Lung (tissue), 12 donors: ENCODE results near the gene RAB3C. TPM values are rescaled to one million over a fixed set of nuclear protein-coding genes. Genes with fewer than 3 reads are reported as not detected.

Experiments used
- ATAC-seq: fragments of 200-7000 bp; cut with Tn5 transposase; one replicate; pipeline ENCODE4 v1.9.1; 2020; ENCODE audit warnings: moderate number of reproducible peaks; ENCODE audit not compliant: insufficient read depth, low FRiP score
- DNase-seq, 3 donors: peaks; one replicate each; pipeline ENCODE4 v3.0.0-alpha.2; 2013 to 2017
- H3K27ac ChIP-seq, 2 donors: one replicate each; pipeline ENCODE4 v1.5.1; 2013; ENCODE audit warnings: mild to moderate bottlenecking in 2 of 2, moderate library complexity in 2 of 2, control low read depth in 1 of 2, inconsistent platforms in 1 of 2, low read depth in 1 of 2, low read length in 1 of 2
- H3K27me3 ChIP-seq, 3 donors: one replicate each; pipeline ENCODE4 v1.5.1; 2013; ENCODE audit warnings: low read length in 2 of 3; ENCODE audit not compliant: control insufficient read depth in 3 of 3, insufficient read depth in 3 of 3
- H3K36me3 ChIP-seq, 4 donors: one replicate each; pipeline ENCODE4 v1.5.1; 2013; ENCODE audit warnings: low read length in 4 of 4, mild to moderate bottlenecking in 1 of 4, moderate library complexity in 1 of 4; ENCODE audit not compliant: control insufficient read depth in 4 of 4, insufficient read depth in 4 of 4
- H3K4me1 ChIP-seq, 5 donors: one replicate each; pipeline ENCODE4 v1.5.1; 2013; ENCODE audit warnings: low read length in 5 of 5, mild to moderate bottlenecking in 2 of 5, moderate library complexity in 1 of 5; ENCODE audit not compliant: control insufficient read depth in 5 of 5, insufficient read depth in 5 of 5
- H3K4me3 ChIP-seq: one replicate; pipeline ENCODE4 v1.5.1; 2013; ENCODE audit warnings: mild to moderate bottlenecking, control low read depth, moderate library complexity
- H3K9ac ChIP-seq, 2 donors: one replicate each; pipeline ENCODE4 v1.5.1; 2013; ENCODE audit warnings: low read length in 2 of 2, control low read depth in 1 of 2; ENCODE audit not compliant: insufficient read depth in 1 of 2
- H3K9me3 ChIP-seq, 4 donors: one replicate each; pipeline ENCODE4 v1.5.1; 2013; ENCODE audit warnings: low read length in 3 of 4, mild to moderate bottlenecking in 1 of 4, moderate library complexity in 1 of 4; ENCODE audit not compliant: control insufficient read depth in 4 of 4, insufficient read depth in 3 of 4
- CTCF ChIP-seq: IDR thresholded peaks from 2 replicates; pipeline ENCODE4 v1.5.1; 2012; ENCODE audit warnings: mild to moderate bottlenecking; ENCODE audit errors: control extremely low read depth, extremely low read depth
- WGBS, 2 donors: extraction: QIAGEN DNeasy Blood & Tissue Kit; methylation state at CpG; one replicate each; pipeline ENCODE4 v1.1.7; 2013; 5-methylcytosine and 5-hydroxymethylcytosine counted together
- polyA plus RNA-seq, 2 donors: library from polyadenylated mRNA; stranded (reverse); fragments of 200-250 nt; gene quantifications; one replicate each; pipeline ENCODE4 v1.2.1, GENCODE V29; 2013
- total RNA-seq, 2 donors: library from RNA; depleted of rRNA in 1 of 2; stranded (reverse); fragments of >200 nt in 1 of 2; gene quantifications; one replicate each; pipeline ENCODE4 v1.2.1, GENCODE V29; 2014 to 2021
- donor health status: control.
- donor health status: control.
- donor health status: Bipolar disorder and iron deficiency.
- donor health status: healthy.
- donor health status: DM: yes; HTN: yes; CAD: no.

Gene RAB3C
- total and polyA plus RNA-seq, 4 donors = 0.35 to 1.1 (median 0.86) TPM

DNA sequence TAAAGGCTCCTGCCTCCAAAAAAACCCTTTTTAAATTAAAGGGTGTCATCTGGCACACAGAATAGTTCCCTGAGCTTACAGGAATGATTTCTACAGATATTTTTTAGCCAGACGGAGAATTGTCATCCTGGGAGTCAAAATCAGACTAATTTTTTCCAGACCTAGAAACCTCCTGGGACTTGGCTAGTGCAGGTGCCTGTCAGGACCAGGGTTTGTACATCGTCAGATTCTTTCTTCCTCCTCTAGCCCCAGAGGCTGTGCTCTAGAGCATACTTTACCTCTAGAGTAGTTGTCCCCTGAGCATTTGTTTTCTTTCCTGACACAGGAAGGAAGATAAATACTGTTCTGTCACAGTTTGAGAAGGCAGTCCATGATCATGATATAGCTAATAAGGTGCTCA, 52.5 kb downstream of the RAB3C start:
- Histone ChIP-seq H3K4me1 (no peaks in the 10 kb centered on the region), H3K4me3 (no peak overlapping the region), H3K9ac (no peak overlapping the region), H3K27ac (no peak overlapping the region), H3K36me3 (no peaks in the 10 kb centered on the region), H3K9me3 (no peaks in the 10 kb centered on the region), H3K27me3 (no peaks in the 10 kb centered on the region)
- DNase-seq (no peak), ATAC-seq (no peak)
- WGBS, 2 donors = 81 to 90% methylated on average over 2 of the region's 2 CpGs
- no peak for TF ChIP-seq CTCF

DNA sequence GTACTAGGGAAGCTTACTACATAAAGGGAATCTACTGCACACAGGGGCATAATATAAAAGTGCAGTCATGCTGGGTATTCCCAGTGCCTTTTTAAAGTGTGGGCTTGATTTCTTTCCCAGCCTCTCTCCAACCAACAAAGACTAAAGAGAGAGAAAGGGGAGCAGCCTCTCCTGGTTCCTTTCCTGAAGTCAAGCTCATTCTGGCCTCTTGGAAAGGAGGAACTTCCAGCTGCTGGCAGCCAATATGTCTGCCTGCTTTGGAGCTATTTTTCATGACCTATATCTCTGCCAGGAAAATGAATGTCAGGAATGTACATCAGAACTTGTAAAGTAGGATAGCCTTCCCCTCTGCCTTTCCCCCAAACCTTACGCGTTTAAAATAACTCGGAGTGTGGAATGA, 57.1 kb downstream of the RAB3C start:
- no peaks in the 10 kb centered on the region for H3K27me3 ChIP-seq
- no peak overlapping the region for H3K4me3 ChIP-seq
- no peaks in the 10 kb centered on the region for H3K36me3 ChIP-seq
- H3K9me3 ChIP-seq = peaks cover 0 to 1% (median 0%) of the 10 kb centered on the region in 4 donors
- no peak overlapping the region for H3K9ac ChIP-seq
- WGBS, 2 donors = 70 to 87% methylated on average over 3 of the region's 3 CpGs
- H3K4me1 ChIP-seq = no peaks in the 10 kb centered on the region
- no peak for DNase-seq
- no peak overlapping the region for H3K27ac ChIP-seq
- ATAC-seq = no peak
- no peak for TF ChIP-seq CTCF

GRCh38 chr5:58641533-58641932, 58.7 kb downstream of the RAB3C start:
- Histone ChIP-seq H3K9ac (no peak overlapping the region), H3K27ac (no peak overlapping the region), H3K36me3 (no peaks in the 10 kb centered on the region), H3K4me3 (no peak overlapping the region), H3K27me3 (no peaks in the 10 kb centered on the region), H3K9me3 (peaks cover 0 to 1% (median 0%) of the 10 kb centered on the region in 4 donors), H3K4me1 (no peaks in the 10 kb centered on the region)
- ATAC-seq (no peak), DNase-seq (no peak)
- 95 to 97% methylated on average over 1 of the region's 1 CpG for WGBS, 2 donors
- TF ChIP-seq CTCF = no peak

- no peaks in the 10 kb centered on the region for H3K36me3 ChIP-seq
- no peak overlapping the region for H3K9ac ChIP-seq
- no peak for ATAC-seq
- H3K27me3 ChIP-seq = no peaks in the 10 kb centered on the region
- 79 to 86% methylated on average over 4 of the region's 4 CpGs for WGBS, 2 donors
- H3K4me1 ChIP-seq = peaks cover 0 to 30% (median 0%) of the 10 kb centered on the region in 5 donors
- no peak overlapping the region for H3K4me3 ChIP-seq
- peak in 2 of 3 donors; percentile 19 to 21 for DNase-seq
- H3K9me3 ChIP-seq = no peaks in the 10 kb centered on the region
- no peak overlapping the region for H3K27ac ChIP-seq
- TF ChIP-seq CTCF = no peak
Measured at GRCh38 chr5:58648846-58649245, 66.0 kb downstream of the RAB3C start.
